GM13976 (cell line): ENCODE results near the gene SF1.
"Not testable (repeated sequence)": the region's sequence is repeated elsewhere in the genome, so short reads cannot be mapped to it uniquely, and the experiment has no call there.

Experiments used
- DNase-seq: peaks from one replicate; pipeline ENCODE4 v3.0.0; 2012; ENCODE audit warnings: low spot score
- CTCF ChIP-seq: IDR thresholded peaks from 2 replicates; pipeline ENCODE4 v1.5.1; 2012; ENCODE audit warnings: borderline replicate concordance, mild to moderate bottlenecking; ENCODE audit not compliant: insufficient read depth; ENCODE audit errors: extremely low read depth, missing control alignments, control extremely low read depth
- in situ Hi-C: fragments of 300-500 bp; cut with MboI; formaldehyde crosslinking; loops from one replicate; pipeline ENCODE4 v1.12.0; 2022; ENCODE audit warnings: low sequenced_read_pairs, mixed read lengths, inconsistent platforms; ENCODE audit not compliant: unreplicated experiment

SF1 gene

GRCh38 chr11:64778473-64779298, at the start of gene SF1:
Gene SF1, minus strand, starts transcription at chr11:64778542. Its CDS starts 150 bp downstream, at chr11:64778392.
- peak; percentile 97 for DNase-seq
- in situ Hi-C loops = no loop called here

GRCh38 chr11:64827451-64827839, 49.1 kb upstream of the SF1 start:
- no peak for DNase-seq
- TF ChIP-seq CTCF = no peak
- in situ Hi-C loops = no loop called here

More at GRCh38 chr11:64778473-64779298, at the start of gene SF1:
- no peak for TF ChIP-seq CTCF

- DNase-seq = no peak
- no peak for TF ChIP-seq CTCF
- in situ Hi-C loops = no loop called here
Measured at GRCh38 chr11:64826578-64827450, 48.5 kb upstream of the SF1 start.

GRCh38 chr11:64826062-64826461, 47.7 kb upstream of the SF1 start:
- TF ChIP-seq CTCF = no peak
- no peak for DNase-seq
- in situ Hi-C loops = no loop called here

GRCh38 chr11:64823568-64824119, 45.3 kb upstream of the SF1 start:
- no peak for TF ChIP-seq CTCF
- no peak for DNase-seq
- in situ Hi-C loops = no loop called here

GRCh38 chr11:64817476-64817875, 39.1 kb upstream of the SF1 start:
- no peak for DNase-seq
- TF ChIP-seq CTCF = no peak
- in situ Hi-C loops = no loop called here

GRCh38 chr11:64815433-64815832, 37.1 kb upstream of the SF1 start:
- in situ Hi-C loops, DNase-seq: not testable (repeated sequence)
